Measurements from ENCODE around the gene POMP. TPM values are rescaled to one million over a fixed set of nuclear protein-coding genes. Genes with fewer than 3 reads are reported as not detected.

POMP gene
- polyA plus RNA-seq, 2 of the 4 experiments (the other 2 are of a cell fraction): 105 to 111 TPM

DNA sequence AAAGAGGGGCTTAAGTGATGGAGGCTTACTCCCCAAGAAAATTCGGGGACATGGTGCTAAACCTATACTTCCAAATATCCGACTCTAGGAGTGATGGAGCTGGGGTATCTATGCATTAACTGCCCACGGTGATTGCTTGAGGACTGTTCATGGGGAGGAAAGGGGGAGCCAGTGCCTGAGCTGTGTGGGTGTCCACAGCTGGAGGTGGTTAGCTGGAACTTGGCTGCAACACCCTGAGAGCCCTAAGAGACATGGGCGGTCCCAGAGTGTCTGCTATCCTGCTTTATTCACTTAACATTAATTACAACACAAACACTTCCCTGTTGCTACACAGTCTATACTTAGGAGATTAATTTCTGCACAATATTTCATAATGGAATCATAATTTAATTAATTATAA lies 28.1 kb upstream of the POMP start:
- DNase-seq (ENCODE audit: low read depth in 1 of 2, low spot score in 1 of 2): no peak
- Histone ChIP-seq H3K4me2 (no peak overlapping the region), H3K4me1 (no peaks in the 10 kb centered on the region), H3K9me3 (no peaks in the 10 kb centered on the region), H3K27ac (no peak overlapping the region), H3K4me3 (no peak overlapping the region)
- no peak for ATAC-seq
- CTCF ChIA-PET: interaction anchor here (1.3 to 1.7 kb wide), 2 partner anchors 11 to 307 kb away, joined by 4 to 7 read pairs; no protein-coding TSS in a partner anchor
- TF ChIP-seq RARB (CRISPR knock-in tag; IDR thresholded peaks at IDR 0.05): no peak
- TF ChIP-seq HDAC2 (IDR thresholded peaks at IDR 0.05): no peak
- no peak for TF ChIP-seq RCOR1 (IDR thresholded peaks at IDR 0.05; ENCODE audit: low read depth, low read length)
- TF ChIP-seq, protein P1, sequence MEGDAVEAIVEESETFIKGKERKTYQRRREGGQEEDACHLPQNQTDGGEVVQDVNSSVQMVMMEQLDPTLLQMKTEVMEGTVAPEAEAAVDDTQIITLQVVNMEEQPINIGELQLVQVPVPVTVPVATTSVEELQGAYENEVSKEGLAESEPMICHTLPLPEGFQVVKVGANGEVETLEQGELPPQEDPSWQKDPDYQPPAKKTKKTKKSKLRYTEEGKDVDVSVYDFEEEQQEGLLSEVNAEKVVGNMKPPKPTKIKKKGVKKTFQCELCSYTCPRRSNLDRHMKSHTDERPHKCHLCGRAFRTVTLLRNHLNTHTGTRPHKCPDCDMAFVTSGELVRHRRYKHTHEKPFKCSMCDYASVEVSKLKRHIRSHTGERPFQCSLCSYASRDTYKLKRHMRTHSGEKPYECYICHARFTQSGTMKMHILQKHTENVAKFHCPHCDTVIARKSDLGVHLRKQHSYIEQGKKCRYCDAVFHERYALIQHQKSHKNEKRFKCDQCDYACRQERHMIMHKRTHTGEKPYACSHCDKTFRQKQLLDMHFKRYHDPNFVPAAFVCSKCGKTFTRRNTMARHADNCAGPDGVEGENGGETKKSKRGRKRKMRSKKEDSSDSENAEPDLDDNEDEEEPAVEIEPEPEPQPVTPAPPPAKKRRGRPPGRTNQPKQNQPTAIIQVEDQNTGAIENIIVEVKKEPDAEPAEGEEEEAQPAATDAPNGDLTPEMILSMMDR (IDR thresholded peaks at IDR 0.05): no peak
- no peak for TF ChIP-seq RNF2 (IDR thresholded peaks at IDR 0.05; ENCODE audit: borderline replicate concordance, low read depth)
- no peak for TF ChIP-seq BHLHE40 (IDR thresholded peaks at IDR 0.05; ENCODE audit: low read depth, low read length)
- TF ChIP-seq SMC3 (IDR thresholded peaks at IDR 0.05): no peak
- no peak for TF ChIP-seq PHF8 (IDR thresholded peaks at IDR 0.05; ENCODE audit: borderline replicate concordance, low read depth)
- no peak for TF ChIP-seq FOSL2 (IDR thresholded peaks at IDR 0.05)
- no peak for TF ChIP-seq FOSL2 (CRISPR knock-in tag; IDR thresholded peaks at IDR 0.05)
- no peak for TF ChIP-seq JUNB (IDR thresholded peaks at IDR 0.05)
- TF ChIP-seq HOXB5 (CRISPR knock-in tag; IDR thresholded peaks at IDR 0.05): no peak
- no peak for TF ChIP-seq JUN (IDR thresholded peaks at IDR 0.05)
- POLR2A ChIA-PET: no interaction called here
- no peak for FAIRE-seq
- WGBS (ENCODE audit: missing lambda C conversion rate): 36% methylated on average over 4 of the region's 4 CpGs

DNA sequence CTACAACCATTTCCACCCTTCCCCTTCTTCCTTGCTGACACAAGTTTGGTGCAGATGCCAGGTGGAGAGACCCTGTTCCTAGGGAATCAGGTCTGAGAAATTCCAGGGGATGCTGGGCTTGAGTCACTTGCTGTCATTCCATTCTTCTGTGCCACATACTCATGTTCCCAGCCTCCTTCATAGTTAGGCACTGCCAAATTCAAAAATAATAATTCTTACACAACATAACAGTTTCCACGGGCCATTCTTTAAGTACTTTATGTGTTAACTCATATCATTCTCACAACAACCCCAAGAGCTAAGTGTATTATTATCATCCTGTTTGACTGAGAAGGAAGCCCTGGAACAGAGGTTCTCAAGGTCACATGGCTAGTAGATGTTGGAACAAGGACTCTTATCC lies 27.1 kb upstream of the POMP start:
- DNase-seq (ENCODE audit: low read depth in 1 of 2, low spot score in 1 of 2) (no peak), ATAC-seq (no peak), FAIRE-seq (no peak)
- no peak for TF ChIP-seq MYC (IDR thresholded peaks at IDR 0.05; ENCODE audit: borderline replicate concordance, low read length)
- TF ChIP-seq, protein P1 (IDR thresholded peaks at IDR 0.05): no peak
- Histone ChIP-seq H3K27ac (no peak overlapping the region), H3K4me1 (no peaks in the 10 kb centered on the region), H3K4me3 (no peak overlapping the region), H3K9me3 (no peaks in the 10 kb centered on the region), H3K4me2 (no peak overlapping the region)
- ChIA-PET CTCF (interaction anchor here (1.3 kb wide), 1 partner anchor 12 kb away, joined by 7 read pairs; no protein-coding TSS in a partner anchor), POLR2A (no interaction called here)
- WGBS (ENCODE audit: missing lambda C conversion rate): 55% methylated on average over 1 of the region's 1 CpG

DNA sequence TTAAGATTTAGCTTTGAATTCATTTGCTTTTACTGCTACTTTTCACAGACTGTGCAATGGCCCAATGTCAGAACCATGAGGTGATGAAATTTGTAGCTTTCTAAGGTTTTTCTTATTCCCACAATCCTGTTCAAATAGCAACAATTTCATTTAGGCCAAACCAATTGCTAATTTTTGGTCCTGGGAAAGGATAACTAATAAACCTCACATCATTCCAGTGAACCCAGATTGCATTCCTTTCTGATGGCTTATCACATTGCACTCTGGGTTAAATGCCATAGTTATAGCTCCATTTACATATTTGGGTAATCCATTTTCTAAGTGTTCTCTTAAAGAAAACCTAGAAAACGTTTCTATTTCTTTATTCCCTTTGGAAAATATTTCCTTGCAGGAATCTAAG lies 22.9 kb upstream of the POMP start:
- WGBS (ENCODE audit: missing lambda C conversion rate): 0% methylated on average over 1 of the region's 1 CpG
- H3K4me1 ChIP-seq: no peaks in the 10 kb centered on the region
- DNase-seq (ENCODE audit: low read depth in 1 of 2, low spot score in 1 of 2) (no peak), ATAC-seq (no peak), FAIRE-seq (no peak)
- H3K4me3 ChIP-seq: no peak overlapping the region
- ChIA-PET CTCF (interaction anchor here (0.9 to 1.9 kb wide), 8 partner anchors 12 to 313 kb away, joined by 3 to 6 read pairs (median 4); no protein-coding TSS in a partner anchor), POLR2A (no interaction called here)
- no peaks in the 10 kb centered on the region for H3K9me3 ChIP-seq
- no peak overlapping the region for H3K27ac ChIP-seq
- TF ChIP-seq, protein P2, sequence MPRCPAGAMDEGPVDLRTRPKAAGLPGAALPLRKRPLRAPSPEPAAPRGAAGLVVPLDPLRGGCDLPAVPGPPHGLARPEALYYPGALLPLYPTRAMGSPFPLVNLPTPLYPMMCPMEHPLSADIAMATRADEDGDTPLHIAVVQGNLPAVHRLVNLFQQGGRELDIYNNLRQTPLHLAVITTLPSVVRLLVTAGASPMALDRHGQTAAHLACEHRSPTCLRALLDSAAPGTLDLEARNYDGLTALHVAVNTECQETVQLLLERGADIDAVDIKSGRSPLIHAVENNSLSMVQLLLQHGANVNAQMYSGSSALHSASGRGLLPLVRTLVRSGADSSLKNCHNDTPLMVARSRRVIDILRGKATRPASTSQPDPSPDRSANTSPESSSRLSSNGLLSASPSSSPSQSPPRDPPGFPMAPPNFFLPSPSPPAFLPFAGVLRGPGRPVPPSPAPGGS (IDR thresholded peaks at IDR 0.05): no peak
- TF ChIP-seq NFE2L2 (conservative IDR thresholded peaks at IDR 0.05; ENCODE audit: low read length): no peak
- TF ChIP-seq, protein P3, sequence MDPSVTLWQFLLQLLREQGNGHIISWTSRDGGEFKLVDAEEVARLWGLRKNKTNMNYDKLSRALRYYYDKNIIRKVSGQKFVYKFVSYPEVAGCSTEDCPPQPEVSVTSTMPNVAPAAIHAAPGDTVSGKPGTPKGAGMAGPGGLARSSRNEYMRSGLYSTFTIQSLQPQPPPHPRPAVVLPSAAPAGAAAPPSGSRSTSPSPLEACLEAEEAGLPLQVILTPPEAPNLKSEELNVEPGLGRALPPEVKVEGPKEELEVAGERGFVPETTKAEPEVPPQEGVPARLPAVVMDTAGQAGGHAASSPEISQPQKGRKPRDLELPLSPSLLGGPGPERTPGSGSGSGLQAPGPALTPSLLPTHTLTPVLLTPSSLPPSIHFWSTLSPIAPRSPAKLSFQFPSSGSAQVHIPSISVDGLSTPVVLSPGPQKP (IDR thresholded peaks at IDR 0.05; ENCODE audit: low read depth, low read length): no peak
- TF ChIP-seq, protein P4, sequence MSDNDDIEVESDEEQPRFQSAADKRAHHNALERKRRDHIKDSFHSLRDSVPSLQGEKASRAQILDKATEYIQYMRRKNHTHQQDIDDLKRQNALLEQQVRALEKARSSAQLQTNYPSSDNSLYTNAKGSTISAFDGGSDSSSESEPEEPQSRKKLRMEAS (IDR thresholded peaks at IDR 0.05): no peak
- TF ChIP-seq NPAS2 (CRISPR knock-in tag; IDR thresholded peaks at IDR 0.05; ENCODE audit: borderline replicate concordance): no peak
- no peak for TF ChIP-seq HOXA7 (CRISPR knock-in tag; IDR thresholded peaks at IDR 0.05)
- no peak overlapping the region for H3K4me2 ChIP-seq

All from A549 (cell line).